HCT116 (cell line): ENCODE results near the gene ZMYM4.

ENCODE experiments used
- ATF3 ChIP-seq: IDR thresholded peaks from 2 replicates; pipeline ENCODE4 v1.6.1; 2012
- CEBPB ChIP-seq: IDR thresholded peaks from 2 replicates; pipeline ENCODE4 v1.6.1; 2012; ENCODE audit warnings: low read depth
- EZH2 ChIP-seq: fragments of 200-600 bp; sonication (generic); IDR thresholded peaks from 2 replicates; pipeline ENCODE4 v1.6.1; 2017; ENCODE audit warnings: antibody characterized with exemption, mixed run types
- JUND ChIP-seq: IDR thresholded peaks from 2 replicates; pipeline ENCODE4 v1.6.1; 2012
- POLR2A ChIP-seq: IDR thresholded peaks from 2 replicates; pipeline ENCODE4 v1.7.0; 2011; ENCODE audit warnings: borderline replicate concordance; ENCODE audit not compliant: insufficient read depth, insufficient read length; ENCODE audit errors: extremely low read depth
- POLR2AphosphoS5 ChIP-seq: IDR thresholded peaks from 2 replicates; pipeline ENCODE4 v1.6.1; 2011; ENCODE audit warnings: mild to moderate bottlenecking, low read depth, low read length, moderate library complexity
- RAD21 ChIP-seq: IDR thresholded peaks from 2 replicates; pipeline ENCODE4 v1.6.1; 2012; ENCODE audit warnings: low read depth, mild to moderate bottlenecking
- REST ChIP-seq: IDR thresholded peaks from 2 replicates; pipeline ENCODE4 v1.6.1; 2012; ENCODE audit warnings: low read depth
- SIN3A ChIP-seq: IDR thresholded peaks from 2 replicates; pipeline ENCODE4 v1.6.1; 2012; ENCODE audit warnings: low read depth
- SRF ChIP-seq: IDR thresholded peaks from 2 replicates; pipeline ENCODE4 v1.6.1; 2012; ENCODE audit warnings: low read depth
- YY1 ChIP-seq: IDR thresholded peaks from 2 replicates; pipeline ENCODE4 v1.6.1; 2011; ENCODE audit warnings: low read length, low read depth, moderate library complexity, mild to moderate bottlenecking; ENCODE audit not compliant: insufficient replicate concordance; ENCODE audit errors: extremely low read depth
- TF ChIP-seq, protein P1 (sequence below), 3 experiments: fragments of 200-600 bp in 1 of 3; sonication (generic) in 1 of 3; IDR thresholded peaks in 2 of 3; conservative IDR thresholded peaks in 1 of 3; 2 replicates each; pipeline ENCODE4 v1.5.1; 2012 to 2017; ENCODE audit warnings: low read depth in 2 of 3, low read length in 2 of 3, antibody characterized with exemption in 1 of 3, borderline replicate concordance in 1 of 3, control low read depth in 1 of 3, mild to moderate bottlenecking in 1 of 3, mixed read lengths in 1 of 3, mixed run types in 1 of 3, moderate library complexity in 1 of 3; ENCODE audit not compliant: insufficient read depth in 1 of 3
- TF ChIP-seq, protein P2 (sequence below): IDR thresholded peaks from 2 replicates; pipeline ENCODE4 v1.6.1; 2012

GRCh38 chr1:35284852-35285251, 16.3 kb downstream of the ZMYM4 start:
- TF ChIP-seq SRF (no peak), REST (no peak), POLR2A (no peak), ATF3 (no peak), JUND (no peak), YY1 (no peak), POLR2AphosphoS5 (no peak), RAD21 (no peak), EZH2 (no peak), SIN3A (no peak), CEBPB (no peak)
- TF ChIP-seq, protein P1, sequence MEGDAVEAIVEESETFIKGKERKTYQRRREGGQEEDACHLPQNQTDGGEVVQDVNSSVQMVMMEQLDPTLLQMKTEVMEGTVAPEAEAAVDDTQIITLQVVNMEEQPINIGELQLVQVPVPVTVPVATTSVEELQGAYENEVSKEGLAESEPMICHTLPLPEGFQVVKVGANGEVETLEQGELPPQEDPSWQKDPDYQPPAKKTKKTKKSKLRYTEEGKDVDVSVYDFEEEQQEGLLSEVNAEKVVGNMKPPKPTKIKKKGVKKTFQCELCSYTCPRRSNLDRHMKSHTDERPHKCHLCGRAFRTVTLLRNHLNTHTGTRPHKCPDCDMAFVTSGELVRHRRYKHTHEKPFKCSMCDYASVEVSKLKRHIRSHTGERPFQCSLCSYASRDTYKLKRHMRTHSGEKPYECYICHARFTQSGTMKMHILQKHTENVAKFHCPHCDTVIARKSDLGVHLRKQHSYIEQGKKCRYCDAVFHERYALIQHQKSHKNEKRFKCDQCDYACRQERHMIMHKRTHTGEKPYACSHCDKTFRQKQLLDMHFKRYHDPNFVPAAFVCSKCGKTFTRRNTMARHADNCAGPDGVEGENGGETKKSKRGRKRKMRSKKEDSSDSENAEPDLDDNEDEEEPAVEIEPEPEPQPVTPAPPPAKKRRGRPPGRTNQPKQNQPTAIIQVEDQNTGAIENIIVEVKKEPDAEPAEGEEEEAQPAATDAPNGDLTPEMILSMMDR (IDR thresholded peaks at IDR 0.05 in 2 of 3, conservative IDR thresholded peaks at IDR 0.05 in 1 of 3; ENCODE audit: borderline replicate concordance in 1 of 3, insufficient read depth in 1 of 3, low read depth in 2 of 3, low read length in 2 of 3): no peak
- TF ChIP-seq, protein P2, sequence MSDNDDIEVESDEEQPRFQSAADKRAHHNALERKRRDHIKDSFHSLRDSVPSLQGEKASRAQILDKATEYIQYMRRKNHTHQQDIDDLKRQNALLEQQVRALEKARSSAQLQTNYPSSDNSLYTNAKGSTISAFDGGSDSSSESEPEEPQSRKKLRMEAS: no peak
